ENCODE results near the gene RIBC2. TPM values are rescaled to one million over a fixed set of nuclear protein-coding genes. Genes with fewer than 3 reads are reported as not detected.

RIBC2 gene
- total RNA-seq, 2 experiments from 2014 or later: 13.4 to 13.5 TPM

- H3K27ac Mint-ChIP-seq: no peak overlapping the region
- no peaks in the 10 kb centered on the region for H3K36me3 Mint-ChIP-seq (ENCODE audit: low read depth)
- ChIA-PET CTCF (no interaction called here), POLR2A (no interaction called here)
- no peaks in the 10 kb centered on the region for H3K4me1 Mint-ChIP-seq (ENCODE audit: low read depth)
- peaks cover 7% of the 10 kb centered on the region for H3K27me3 Mint-ChIP-seq (ENCODE audit: low read depth)
- no peak for DNase-seq
- H3K4me3 Mint-ChIP-seq: no peak overlapping the region
- H3K9me3 Mint-ChIP-seq (ENCODE audit: insufficient read depth): no peaks in the 10 kb centered on the region
- ATAC-seq: no peak
Observed at GRCh38 chr22:45480717-45481116, 67.2 kb downstream of the RIBC2 start.

GRCh38 chr22:45481661-45482060 is 68.2 kb downstream of the RIBC2 start:
- no peak for ATAC-seq
- DNase-seq: no peak
- no peaks in the 10 kb centered on the region for H3K36me3 Mint-ChIP-seq (ENCODE audit: low read depth)
- no peak overlapping the region for H3K27ac Mint-ChIP-seq
- H3K4me3 Mint-ChIP-seq: no peak overlapping the region
- ChIA-PET CTCF (no interaction called here), POLR2A (no interaction called here)
- H3K4me1 Mint-ChIP-seq (ENCODE audit: low read depth): no peaks in the 10 kb centered on the region
- no peaks in the 10 kb centered on the region for H3K9me3 Mint-ChIP-seq (ENCODE audit: insufficient read depth)
- H3K27me3 Mint-ChIP-seq (ENCODE audit: low read depth): peaks cover 8% of the 10 kb centered on the region

Other genes with a start within 250 kb of the RIBC2 start
- 100 to 1,000 TPM; 161 to 167 TPM for gene NUP50, start 249.8 kb upstream of the RIBC2 start, total RNA-seq
- gene KIAA0930, start 172.8 kb upstream of the RIBC2 start, total RNA-seq: 10 to 100 TPM; 48.5 to 52.4 TPM
- gene UPK3A, start 128.7 kb upstream of the RIBC2 start, total RNA-seq: not detected
- 10 to 100 TPM; 50.6 to 50.7 TPM for gene FAM118A, start 103.8 kb upstream of the RIBC2 start, total RNA-seq
- 1 to 10 TPM; 1.6 to 2.1 TPM for gene SMC1B, start 94 bp upstream of the RIBC2 start, total RNA-seq
- not detected for gene FBLN1, start 89.2 kb downstream of the RIBC2 start, total RNA-seq